Measurements from ENCODE around the gene ZNF584. TPM values are rescaled to one million over a fixed set of nuclear protein-coding genes. Genes with fewer than 3 reads are reported as not detected.

The ZNF584 gene
- total RNA-seq, 3 donors from 2014 or later (not counting 1 experiment from before 2014, with no cell fraction given) = 1.6 to 3.9 (median 2.8) TPM

DNA sequence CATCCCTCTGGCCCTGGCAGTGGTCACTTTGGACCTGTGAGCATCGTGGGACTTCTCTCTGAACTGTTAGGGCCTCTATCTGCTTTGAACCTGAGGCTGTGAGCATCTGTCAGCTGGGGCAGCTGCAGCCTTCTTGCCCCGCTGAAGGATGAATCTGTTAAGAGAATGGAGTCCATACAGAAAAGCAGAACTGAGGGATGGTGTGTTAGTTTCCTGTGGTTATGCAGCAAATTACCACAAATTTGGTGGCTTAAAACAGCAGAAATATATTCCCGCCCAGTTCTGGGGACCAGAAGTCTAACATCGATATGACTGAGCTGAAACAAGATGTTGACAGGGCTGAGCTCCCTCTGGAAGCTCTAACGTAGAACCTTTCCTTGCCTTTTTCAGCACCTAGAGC lies 44.3 kb upstream of the ZNF584 start:
- DNase-seq = no peak
- peaks cover 13% of the 10 kb centered on the region in 2 donors for H3K4me1 Mint-ChIP-seq
- WGBS (ENCODE audit: insufficient coverage) = 24% methylated on average over 5 of the region's 5 CpGs
- no peaks in the 10 kb centered on the region for H3K27me3 Mint-ChIP-seq (ENCODE audit: low read depth in 2 of 2)
- intact Hi-C loops (cut with micrococcal nuclease) = no loop called here
- Histone ChIP-seq H3K36me3 (ENCODE audit: control insufficient read depth, insufficient read depth, low read length) (no peaks in the 10 kb centered on the region), H3K27ac (ENCODE audit: low read length) (no peak overlapping the region), H3K4me3 (ENCODE audit: low read length) (no peak overlapping the region), H3K4me1 (ENCODE audit: control insufficient read depth, insufficient read depth, low read length) (peaks cover 14% of the 10 kb centered on the region), H3K27me3 (ENCODE audit: control insufficient read depth, insufficient read depth, low read length) (no peaks in the 10 kb centered on the region), H3K9me3 (ENCODE audit: control insufficient read depth, insufficient read depth, low read length) (no peaks in the 10 kb centered on the region)
- H3K36me3 Mint-ChIP-seq = no peaks in the 10 kb centered on the region
- ATAC-seq = no peak
- H3K9me3 Mint-ChIP-seq = no peaks in the 10 kb centered on the region
- TF ChIP-seq, protein P1, sequence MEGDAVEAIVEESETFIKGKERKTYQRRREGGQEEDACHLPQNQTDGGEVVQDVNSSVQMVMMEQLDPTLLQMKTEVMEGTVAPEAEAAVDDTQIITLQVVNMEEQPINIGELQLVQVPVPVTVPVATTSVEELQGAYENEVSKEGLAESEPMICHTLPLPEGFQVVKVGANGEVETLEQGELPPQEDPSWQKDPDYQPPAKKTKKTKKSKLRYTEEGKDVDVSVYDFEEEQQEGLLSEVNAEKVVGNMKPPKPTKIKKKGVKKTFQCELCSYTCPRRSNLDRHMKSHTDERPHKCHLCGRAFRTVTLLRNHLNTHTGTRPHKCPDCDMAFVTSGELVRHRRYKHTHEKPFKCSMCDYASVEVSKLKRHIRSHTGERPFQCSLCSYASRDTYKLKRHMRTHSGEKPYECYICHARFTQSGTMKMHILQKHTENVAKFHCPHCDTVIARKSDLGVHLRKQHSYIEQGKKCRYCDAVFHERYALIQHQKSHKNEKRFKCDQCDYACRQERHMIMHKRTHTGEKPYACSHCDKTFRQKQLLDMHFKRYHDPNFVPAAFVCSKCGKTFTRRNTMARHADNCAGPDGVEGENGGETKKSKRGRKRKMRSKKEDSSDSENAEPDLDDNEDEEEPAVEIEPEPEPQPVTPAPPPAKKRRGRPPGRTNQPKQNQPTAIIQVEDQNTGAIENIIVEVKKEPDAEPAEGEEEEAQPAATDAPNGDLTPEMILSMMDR (IDR thresholded peaks at IDR 0.05) = no peak
- H3K27ac Mint-ChIP-seq = no peak overlapping the region
- peak overlapping the region; percentile 35 for H3K4me3 Mint-ChIP-seq

GRCh38 chr19:58366585-58367430 lies 41.6 kb upstream of the ZNF584 start:
- intact Hi-C loops (cut with micrococcal nuclease) = no loop called here
- Mint-ChIP-seq H3K27ac (no peak overlapping the region), H3K4me1 (peaks cover 11% of the 10 kb centered on the region in 2 donors), H3K9me3 (no peaks in the 10 kb centered on the region), H3K4me3 (no peak overlapping the region), H3K36me3 (no peaks in the 10 kb centered on the region), H3K27me3 (ENCODE audit: low read depth in 2 of 2) (no peaks in the 10 kb centered on the region)
- TF ChIP-seq, protein P1 (IDR thresholded peaks at IDR 0.05) = no peak
- no peak for DNase-seq
- H3K27me3 ChIP-seq (ENCODE audit: control insufficient read depth, insufficient read depth, low read length) = no peaks in the 10 kb centered on the region
- no peak overlapping the region for H3K4me3 ChIP-seq (ENCODE audit: low read length)
- no peaks in the 10 kb centered on the region for H3K36me3 ChIP-seq (ENCODE audit: control insufficient read depth, insufficient read depth, low read length)
- ATAC-seq = no peak
- H3K27ac ChIP-seq (ENCODE audit: low read length) = no peak overlapping the region
- peaks cover 10% of the 10 kb centered on the region for H3K4me1 ChIP-seq (ENCODE audit: control insufficient read depth, insufficient read depth, low read length)
- WGBS (ENCODE audit: insufficient coverage) = 94% methylated on average over 32 of the region's 32 CpGs
- no peaks in the 10 kb centered on the region for H3K9me3 ChIP-seq (ENCODE audit: control insufficient read depth, insufficient read depth, low read length)

DNA sequence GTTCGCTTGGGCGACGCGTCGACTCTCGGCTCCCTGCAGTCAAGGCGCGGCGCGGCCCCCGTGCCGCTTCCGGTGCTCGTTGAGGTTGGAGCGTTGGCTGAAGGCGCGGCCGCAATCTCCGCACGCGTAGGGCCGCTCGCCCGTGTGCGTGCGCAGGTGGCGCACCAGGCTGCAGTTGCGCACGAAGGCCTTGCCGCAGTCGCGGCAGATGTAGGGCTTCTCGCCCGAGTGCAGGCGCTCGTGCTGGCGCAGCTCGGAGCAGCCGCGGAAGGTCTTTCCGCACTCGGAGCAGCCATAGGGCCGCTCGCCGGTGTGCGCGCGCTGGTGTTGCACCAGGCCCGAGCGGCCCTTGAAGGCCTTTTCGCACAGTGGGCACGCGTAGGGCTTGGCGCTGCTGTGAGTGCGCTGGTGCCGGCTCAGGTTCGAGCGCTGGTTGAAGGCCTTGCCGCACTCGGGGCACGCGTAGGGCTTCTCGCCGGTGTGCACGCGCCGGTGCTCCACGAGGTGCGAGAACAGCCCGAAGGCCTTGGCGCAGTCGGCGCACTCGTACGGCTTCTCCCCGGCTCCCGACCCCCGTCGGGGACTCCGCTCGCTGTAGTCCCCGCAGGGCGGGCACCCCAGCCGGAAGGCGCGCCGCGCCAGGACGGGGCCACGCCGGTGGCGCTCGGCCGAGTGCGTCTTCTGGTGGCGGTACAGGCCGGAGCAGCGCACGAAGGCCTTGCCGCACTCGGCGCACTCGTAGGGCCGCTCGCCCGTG lies 40.6 kb upstream of the ZNF584 start:
- no peak overlapping the region for H3K27ac Mint-ChIP-seq
- no peaks in the 10 kb centered on the region for H3K27me3 Mint-ChIP-seq (ENCODE audit: low read depth in 2 of 2)
- 96% methylated on average over 106 of the region's 106 CpGs for WGBS (ENCODE audit: insufficient coverage)
- Histone ChIP-seq H3K9me3 (ENCODE audit: control insufficient read depth, insufficient read depth, low read length) (no peaks in the 10 kb centered on the region), H3K4me1 (ENCODE audit: control insufficient read depth, insufficient read depth, low read length) (peaks cover 5% of the 10 kb centered on the region), H3K27me3 (ENCODE audit: control insufficient read depth, insufficient read depth, low read length) (no peaks in the 10 kb centered on the region), H3K27ac (ENCODE audit: low read length) (no peak overlapping the region), H3K36me3 (ENCODE audit: control insufficient read depth, insufficient read depth, low read length) (no peaks in the 10 kb centered on the region), H3K4me3 (ENCODE audit: low read length) (no peak overlapping the region)
- no peaks in the 10 kb centered on the region for H3K9me3 Mint-ChIP-seq
- DNase-seq (no peak), ATAC-seq (no peak)
- no peak overlapping the region for H3K4me3 Mint-ChIP-seq
- intact Hi-C loops (cut with micrococcal nuclease) = no loop called here
- H3K4me1 Mint-ChIP-seq = peaks cover 1 to 2% of the 10 kb centered on the region in 2 donors
- no peaks in the 10 kb centered on the region for H3K36me3 Mint-ChIP-seq
- TF ChIP-seq, protein P1 (IDR thresholded peaks at IDR 0.05) = no peak

Measured in natural killer cell (primary cell).